HL-60 (cell line): ENCODE data around the gene ARHGAP18.

Experiments
- DNase-seq, 2 experiments: peaks; one replicate each; pipeline ENCODE4 v3.0.0-alpha.2; 2010 to 2020; ENCODE audit warnings: low read depth in 1 of 2, low spot score in 1 of 2
- H3K27ac ChIP-seq: fragments of 250-450 bp; sonication (Bioruptor Pico); replicated peaks from 2 replicates; pipeline ENCODE4 v1.5.1; 2020; ENCODE audit warnings: mild to moderate bottlenecking, moderate library complexity
- H3K27me3 ChIP-seq: fragments of 250-450 bp; sonication (Bioruptor Pico); 2 replicates; pipeline ENCODE4 v1.5.1; 2021; ENCODE audit warnings: mild to moderate bottlenecking, moderate library complexity; ENCODE audit not compliant: insufficient read depth, poor library complexity, severe bottlenecking
- H3K4me3 ChIP-seq: replicated peaks from 2 replicates; pipeline ENCODE4 v1.5.1; 2011; ENCODE audit warnings: mild to moderate bottlenecking, control low read depth, low read length; ENCODE audit not compliant: insufficient read depth
- CTCF ChIP-seq: IDR thresholded peaks from one replicate; pipeline ENCODE4 v1.5.1; 2011; ENCODE audit warnings: low read length, control low read depth, inconsistent platforms; ENCODE audit not compliant: insufficient read depth
- GABPA ChIP-seq: IDR thresholded peaks from 2 replicates; pipeline ENCODE4 v1.6.1; 2012; ENCODE audit warnings: low read depth
- POLR2AphosphoS5 ChIP-seq: IDR thresholded peaks from 2 replicates; pipeline ENCODE4 v1.6.1; 2012; ENCODE audit warnings: low read depth
- REST ChIP-seq: IDR thresholded peaks from 2 replicates; pipeline ENCODE4 v1.6.1; 2012; ENCODE audit warnings: low read depth; ENCODE audit not compliant: insufficient replicate concordance
- SPI1 ChIP-seq: IDR thresholded peaks from 2 replicates; pipeline ENCODE4 v1.6.1; 2012; ENCODE audit warnings: low read depth, mild to moderate bottlenecking, borderline replicate concordance

ARHGAP18 gene

GRCh38 chr6:129725341-129725740, 15.4 kb upstream of the ARHGAP18 start:
- DNase-seq, result no peak
- no peaks in the 10 kb centered on the region for H3K27me3 ChIP-seq
- TF ChIP-seq SPI1, result no peak
- TF ChIP-seq GABPA, result no peak
- no peak for TF ChIP-seq POLR2AphosphoS5
- TF ChIP-seq CTCF, result no peak
- H3K27ac ChIP-seq, result no peak overlapping the region
- H3K4me3 ChIP-seq, result no peak overlapping the region

GRCh38 chr6:129719692-129720091, 9.7 kb upstream of the ARHGAP18 start:
- Histone ChIP-seq H3K27ac (no peak overlapping the region), H3K27me3 (no peaks in the 10 kb centered on the region), H3K4me3 (no peak overlapping the region)
- DNase-seq, result no peak
- TF ChIP-seq REST (no peak), CTCF (no peak), POLR2AphosphoS5 (no peak), GABPA (no peak), SPI1 (no peak)

GRCh38 chr6:129717277-129717676, 7.3 kb upstream of the ARHGAP18 start:
- Histone ChIP-seq H3K27ac (no peak overlapping the region), H3K27me3 (no peaks in the 10 kb centered on the region), H3K4me3 (no peak overlapping the region)
- TF ChIP-seq SPI1 (no peak), POLR2AphosphoS5 (no peak), GABPA (no peak), CTCF (no peak)
- no peak for DNase-seq

- Histone ChIP-seq H3K27ac (no peak overlapping the region), H3K4me3 (no peak overlapping the region), H3K27me3 (no peaks in the 10 kb centered on the region)
- TF ChIP-seq REST (no peak), SPI1 (no peak), CTCF (no peak), POLR2AphosphoS5 (no peak), GABPA (no peak)
- no peak for DNase-seq
Measured at GRCh38 chr6:129713806-129714333, 3.9 kb upstream of the ARHGAP18 start.
